ENCODE data around the gene RCOR1.

RCOR1 gene

DNA sequence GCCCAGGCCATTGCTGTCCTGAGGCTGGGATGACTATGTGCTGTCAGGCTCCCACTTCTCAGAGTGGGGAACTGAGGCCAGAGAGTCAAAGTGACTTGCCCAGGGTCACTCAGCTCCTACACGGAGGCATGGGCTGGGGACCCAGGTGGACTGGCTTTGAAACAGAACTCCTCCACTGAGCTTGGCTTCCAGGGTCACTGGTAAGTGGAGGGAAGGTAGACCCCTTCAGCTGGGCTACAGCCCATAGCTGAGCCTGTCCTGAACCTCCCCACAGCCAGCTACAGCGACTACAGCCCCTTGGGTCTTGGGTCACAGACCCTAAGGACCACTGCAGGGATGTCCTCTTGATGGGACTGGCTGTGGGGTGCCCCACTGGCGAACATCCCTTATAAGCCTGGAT is 144.5 kb downstream of the RCOR1 start:
- no peak overlapping the region for H3K4me3 ChIP-seq (replicated peaks; ENCODE audit: low read depth, low read length)
- TF ChIP-seq, protein P1, sequence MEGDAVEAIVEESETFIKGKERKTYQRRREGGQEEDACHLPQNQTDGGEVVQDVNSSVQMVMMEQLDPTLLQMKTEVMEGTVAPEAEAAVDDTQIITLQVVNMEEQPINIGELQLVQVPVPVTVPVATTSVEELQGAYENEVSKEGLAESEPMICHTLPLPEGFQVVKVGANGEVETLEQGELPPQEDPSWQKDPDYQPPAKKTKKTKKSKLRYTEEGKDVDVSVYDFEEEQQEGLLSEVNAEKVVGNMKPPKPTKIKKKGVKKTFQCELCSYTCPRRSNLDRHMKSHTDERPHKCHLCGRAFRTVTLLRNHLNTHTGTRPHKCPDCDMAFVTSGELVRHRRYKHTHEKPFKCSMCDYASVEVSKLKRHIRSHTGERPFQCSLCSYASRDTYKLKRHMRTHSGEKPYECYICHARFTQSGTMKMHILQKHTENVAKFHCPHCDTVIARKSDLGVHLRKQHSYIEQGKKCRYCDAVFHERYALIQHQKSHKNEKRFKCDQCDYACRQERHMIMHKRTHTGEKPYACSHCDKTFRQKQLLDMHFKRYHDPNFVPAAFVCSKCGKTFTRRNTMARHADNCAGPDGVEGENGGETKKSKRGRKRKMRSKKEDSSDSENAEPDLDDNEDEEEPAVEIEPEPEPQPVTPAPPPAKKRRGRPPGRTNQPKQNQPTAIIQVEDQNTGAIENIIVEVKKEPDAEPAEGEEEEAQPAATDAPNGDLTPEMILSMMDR (IDR thresholded peaks at IDR 0.05; ENCODE audit: low read length, missing control alignments): no peak
- no peak for DNase-seq (ENCODE audit: low read depth)

DNA sequence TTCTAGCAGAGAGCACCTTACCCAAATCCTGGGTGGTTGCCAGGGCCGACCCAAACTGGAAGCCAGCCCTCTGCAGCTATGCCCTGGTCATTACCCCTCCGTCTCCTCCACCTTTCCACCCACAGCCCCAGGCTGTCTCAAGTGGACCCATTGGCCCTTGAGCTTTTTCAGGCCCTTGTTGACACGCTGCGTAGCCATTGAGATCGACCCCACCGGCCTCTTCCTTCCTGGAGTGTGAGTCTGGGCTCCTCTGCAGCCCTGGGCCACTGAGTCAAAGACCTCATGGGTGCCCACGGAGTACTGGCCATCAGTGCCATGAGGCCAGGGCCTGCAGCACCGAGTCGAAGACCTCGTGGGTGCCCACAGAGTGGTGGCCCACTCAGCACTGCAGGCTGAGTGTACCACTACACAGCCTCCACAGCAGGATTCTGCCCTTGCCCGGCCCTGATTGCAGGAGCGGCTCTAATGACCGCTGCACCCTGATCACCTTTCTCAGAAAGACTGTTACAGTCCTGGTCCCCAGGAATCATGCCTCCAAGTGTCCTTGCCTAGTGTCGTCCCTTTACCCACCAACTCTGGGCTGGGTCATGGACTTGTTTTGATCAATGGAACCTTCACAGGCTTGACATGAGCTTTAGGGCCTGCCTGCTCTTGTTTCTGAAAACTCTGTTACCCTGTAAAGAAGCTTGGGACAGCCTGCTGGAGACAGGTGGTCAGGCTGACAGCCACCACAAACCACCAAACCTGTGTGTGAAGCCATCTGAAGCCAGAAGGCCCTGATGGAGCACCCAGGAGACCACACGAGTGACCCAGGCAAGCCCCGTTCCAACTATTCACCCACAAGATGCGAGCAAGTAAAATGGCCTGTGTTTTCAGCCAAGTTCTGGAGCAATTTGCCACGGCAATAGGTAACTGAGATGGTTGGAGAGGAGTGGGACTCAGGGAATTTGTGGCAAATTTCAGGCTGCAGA is 145.2 kb downstream of the RCOR1 start:
- H3K4me3 ChIP-seq (replicated peaks; ENCODE audit: low read depth, low read length): no peak overlapping the region
- no peak for DNase-seq (ENCODE audit: low read depth)
- TF ChIP-seq, protein P1 (IDR thresholded peaks at IDR 0.05; ENCODE audit: low read length, missing control alignments): no peak

DNA sequence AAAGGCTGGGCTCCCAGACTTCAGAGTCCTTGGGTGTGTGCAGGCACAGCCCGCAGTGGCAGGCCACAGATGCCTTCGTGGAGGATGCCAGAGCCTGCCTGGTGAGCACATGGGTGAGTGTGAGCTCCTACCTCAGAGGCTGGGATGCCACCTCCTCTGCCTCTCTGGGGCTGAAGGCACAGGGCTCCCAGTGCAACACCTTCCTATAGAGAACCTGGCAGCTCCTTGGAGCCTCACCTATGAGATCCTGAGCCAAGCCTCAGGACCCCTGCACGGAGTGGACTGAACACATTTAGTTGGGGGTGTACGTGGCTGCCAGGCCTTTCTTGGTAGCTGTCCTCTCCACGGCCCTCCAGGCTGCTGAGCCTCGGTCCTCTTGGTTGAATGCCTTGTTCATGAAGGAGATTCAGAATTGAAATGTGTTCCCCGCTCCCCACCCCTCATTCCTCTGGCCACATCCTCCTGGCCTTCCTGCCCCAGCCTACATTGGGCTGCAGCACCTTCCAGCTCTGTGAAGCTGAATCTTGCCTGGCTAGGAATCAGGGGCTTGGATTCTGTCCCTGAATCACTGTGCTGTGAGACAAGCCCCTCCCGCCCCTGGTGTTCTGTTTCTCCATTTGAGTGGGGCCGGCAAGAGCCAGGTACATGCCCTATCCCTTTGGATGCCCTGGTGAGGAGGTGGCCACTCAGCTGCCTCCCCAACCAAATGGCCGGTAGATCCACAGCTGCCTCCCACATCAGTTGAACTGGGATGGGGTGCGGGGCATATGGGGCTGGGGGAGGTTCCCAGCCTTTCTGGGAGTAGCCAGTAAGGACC is 146.1 kb downstream of the RCOR1 start:
- TF ChIP-seq, protein P1 (IDR thresholded peaks at IDR 0.05; ENCODE audit: low read length, missing control alignments): no peak
- no peak for DNase-seq (ENCODE audit: low read depth)
- H3K4me3 ChIP-seq (replicated peaks; ENCODE audit: low read depth, low read length): no peak overlapping the region

DNA sequence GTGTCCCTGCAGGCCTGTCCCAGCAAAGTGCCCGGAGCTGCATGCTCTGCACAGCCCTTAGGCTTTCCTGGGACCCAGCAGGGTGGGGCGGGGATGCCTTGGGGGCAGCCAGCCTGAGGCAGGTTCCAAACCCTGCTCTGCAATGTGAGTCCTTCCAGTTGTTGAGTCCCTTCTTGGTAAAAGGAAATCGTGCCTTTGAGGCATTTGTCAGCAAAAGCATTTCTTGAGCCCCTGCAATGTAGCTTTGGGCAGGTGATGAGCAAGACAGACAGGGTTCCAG is 146.7 kb downstream of the RCOR1 start:
- DNase-seq (ENCODE audit: low read depth): no peak
- TF ChIP-seq, protein P1 (IDR thresholded peaks at IDR 0.05; ENCODE audit: low read length, missing control alignments): no peak
- H3K4me3 ChIP-seq (replicated peaks; ENCODE audit: low read depth, low read length): no peak overlapping the region

DNA sequence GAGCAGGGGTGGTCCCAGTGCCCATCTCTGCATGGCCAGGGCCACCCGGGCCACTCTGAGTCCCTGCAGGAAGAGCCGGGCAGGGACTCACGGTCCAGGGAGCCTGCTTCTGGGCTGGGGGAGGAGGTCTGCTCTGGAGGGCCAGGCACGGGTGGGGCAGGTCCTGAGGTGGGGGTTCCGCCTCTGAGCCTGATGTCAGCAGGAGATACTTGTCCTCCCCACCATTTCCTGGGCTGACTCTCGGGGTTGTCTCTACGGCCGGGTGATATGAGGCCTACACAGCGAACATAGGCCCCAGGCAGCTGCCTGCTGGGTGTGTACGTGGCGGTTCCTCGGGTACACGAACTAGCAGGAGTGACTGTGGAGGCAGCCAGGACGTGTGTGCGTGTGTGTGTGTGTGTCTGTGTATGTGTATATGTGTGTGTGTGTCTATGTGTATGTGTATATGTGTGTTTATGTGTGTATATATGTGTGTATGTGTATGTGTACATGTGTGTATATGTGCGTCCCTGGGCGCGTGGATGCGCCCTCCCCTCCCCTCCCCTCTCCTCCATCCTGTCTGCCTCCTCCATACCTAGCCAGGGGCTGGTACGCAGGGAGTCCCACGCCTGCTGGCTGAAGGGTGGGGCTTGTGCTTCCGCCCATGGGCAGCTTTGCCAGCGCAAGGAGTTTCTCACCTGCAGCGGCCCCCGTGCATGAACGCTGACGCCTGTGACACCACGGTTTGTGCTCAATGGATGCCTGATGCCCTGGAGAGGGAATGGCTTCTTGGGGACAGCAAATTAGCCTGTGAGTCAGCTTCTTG is 154.4 kb downstream of the RCOR1 start:
- H3K4me3 ChIP-seq (replicated peaks; ENCODE audit: low read depth, low read length): no peak overlapping the region
- TF ChIP-seq, protein P1 (IDR thresholded peaks at IDR 0.05; ENCODE audit: low read length, missing control alignments): no peak
- DNase-seq (ENCODE audit: low read depth): no peak

DNA sequence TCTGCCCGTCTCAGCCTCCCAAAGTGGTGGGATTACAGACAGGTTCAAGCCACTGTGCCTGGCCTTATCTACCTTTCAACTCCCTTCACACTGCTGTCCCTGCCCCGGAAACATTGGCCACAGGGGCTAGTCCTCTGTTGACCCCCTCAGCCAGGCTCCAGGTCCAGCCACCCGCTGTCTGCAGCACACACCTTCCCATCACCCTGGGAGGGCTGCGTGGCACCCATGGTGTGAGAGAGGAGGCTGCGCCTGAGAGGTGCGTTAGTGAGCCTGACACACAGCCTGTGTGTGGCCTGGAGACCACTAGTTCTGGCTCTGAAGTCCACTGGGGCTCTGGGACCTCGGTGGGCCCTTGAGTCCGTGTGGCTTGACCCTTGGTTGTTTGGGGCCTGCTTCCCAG is 156.4 kb downstream of the RCOR1 start:
- no peak overlapping the region for H3K4me3 ChIP-seq (replicated peaks; ENCODE audit: low read depth, low read length)
- TF ChIP-seq, protein P1 (IDR thresholded peaks at IDR 0.05; ENCODE audit: low read length, missing control alignments): no peak
- DNase-seq (ENCODE audit: low read depth): no peak

Measured in fibroblast of pulmonary artery (primary cell).